K562 (cell line): ENCODE results near the gene PPP6R1. TPM values are rescaled to one million over a fixed set of nuclear protein-coding genes. Genes with fewer than 3 reads are reported as not detected.
A peak's percentile ranks its signal among the peaks of the same experiment; 100 is the strongest.

Experiments
- CTBP1 ChIP-seq: fragments of 450-650 bp; IDR thresholded peaks from 2 replicates; pipeline ENCODE4 v1.6.1; 2016; ENCODE audit warnings: borderline replicate concordance
- E2F6 ChIP-seq, 2 experiments: IDR thresholded peaks; 2 replicates each; pipeline ENCODE4 v1.6.1; 2011; ENCODE audit warnings: borderline replicate concordance in 1 of 2, control low read depth in 1 of 2, low read depth in 1 of 2, low read length in 1 of 2, mild to moderate bottlenecking in 1 of 2, mixed read lengths in 1 of 2, moderate library complexity in 1 of 2; ENCODE audit not compliant: insufficient read depth in 1 of 2, insufficient read length in 1 of 2, poor library complexity in 1 of 2, severe bottlenecking in 1 of 2; ENCODE audit errors: extremely low read depth in 1 of 2
- ETV6 ChIP-seq, 3 experiments: fragments of 150-350 bp in 1 of 3; sonication (generic) in 1 of 3; formaldehyde crosslinking in 1 of 3; IDR thresholded peaks; 2 replicates each; pipeline versions ENCODE4 v1.6.1 to v1.8.0; 2014 to 2022; ENCODE audit warnings: borderline replicate concordance in 2 of 3, low read depth in 2 of 3, antibody characterized with exemption in 1 of 3, low read length in 1 of 3, mild to moderate bottlenecking in 1 of 3, missing genetic modification reagents in 1 of 3
- FOXA1 ChIP-seq: fragments of 450-650 bp; IDR thresholded peaks from 2 replicates; pipeline ENCODE4 v1.6.1; 2016; ENCODE audit warnings: mild to moderate bottlenecking, borderline replicate concordance
- KDM1A ChIP-seq, 2 experiments: fragments of 450-650 bp; IDR thresholded peaks; 2 replicates each; pipeline ENCODE4 v1.6.1; 2016; ENCODE audit warnings: mild to moderate bottlenecking in 2 of 2
- LEF1 ChIP-seq: fragments of 450-650 bp; IDR thresholded peaks from 2 replicates; pipeline ENCODE4 v1.6.1; 2016; ENCODE audit warnings: mild to moderate bottlenecking
- MEIS2 ChIP-seq: fragments of 450-650 bp; IDR thresholded peaks from 2 replicates; pipeline ENCODE4 v1.6.1; 2014; ENCODE audit warnings: mild to moderate bottlenecking; ENCODE audit not compliant: partially characterized antibody
- NFYB ChIP-seq: IDR thresholded peaks from 2 replicates; pipeline ENCODE4 v1.6.1; 2011; ENCODE audit warnings: mild to moderate bottlenecking, moderate library complexity; ENCODE audit not compliant: insufficient read length; ENCODE audit errors: extremely low read depth
- PATZ1 ChIP-seq: fragments of 250-450 bp; sonication (Bioruptor Pico); IDR thresholded peaks from 2 replicates; pipeline ENCODE4 v1.5.0; 2020; ENCODE audit warnings: mild to moderate bottlenecking, borderline replicate concordance
- POLR2AphosphoS5 ChIP-seq: IDR thresholded peaks from 2 replicates; pipeline ENCODE4 v1.6.1; 2011; ENCODE audit warnings: mild to moderate bottlenecking, low read depth, low read length, moderate library complexity; ENCODE audit not compliant: control insufficient read depth, insufficient read depth
- PRPF4 ChIP-seq: fragments of 200-400 bp; formaldehyde crosslinking; IDR thresholded peaks from one replicate; pipeline ENCODE4 v1.6.1; 2017; ENCODE audit warnings: low read length, low read depth, mild to moderate bottlenecking; ENCODE audit not compliant: insufficient read depth, poor library complexity, severe bottlenecking
- PURB ChIP-seq: sonication (generic); formaldehyde crosslinking; IDR thresholded peaks from 2 replicates; pipeline ENCODE4 v1.9.0; 2021; ENCODE audit warnings: low read depth, mild to moderate bottlenecking, missing genetic modification reagents
- RB1 ChIP-seq: fragments of 450-650 bp; IDR thresholded peaks from 2 replicates; pipeline ENCODE4 v1.6.1; 2017; ENCODE audit warnings: low read depth, mild to moderate bottlenecking
- SMAD2 ChIP-seq: fragments of 150-350 bp; IDR thresholded peaks from 2 replicates; pipeline ENCODE4 v1.6.1; 2014; ENCODE audit warnings: low read depth, mild to moderate bottlenecking, low read length
- SRSF9 ChIP-seq: fragments of 200-400 bp; formaldehyde crosslinking; IDR thresholded peaks from 2 replicates; pipeline ENCODE4 v1.6.1; 2017; ENCODE audit warnings: low read depth, low read length, borderline replicate concordance
- U2AF1 ChIP-seq: fragments of 200-400 bp; formaldehyde crosslinking; optimal IDR thresholded peaks from 2 replicates; pipeline ENCODE3; 2017; ENCODE audit warnings: mild to moderate bottlenecking, low read depth, low read length, moderate library complexity
- VEZF1 ChIP-seq: fragments of 200-800 bp; sonication (Bioruptor generic); IDR thresholded peaks from 2 replicates; pipeline ENCODE4 v1.6.1; 2017; ENCODE audit warnings: missing genetic modification characterization, missing compliant biosample characterization
- ZNF146 ChIP-seq: IDR thresholded peaks from one replicate; pipeline ENCODE4 v1.6.1; 2018; ENCODE audit warnings: missing compliant biosample characterization; ENCODE audit not compliant: unreplicated experiment
- ZNF212 ChIP-seq: fragments of 450-650 bp; formaldehyde crosslinking; IDR thresholded peaks from 2 replicates; pipeline ENCODE4 v1.4.0; 2020; ENCODE audit warnings: mild to moderate bottlenecking
- ZNF232 ChIP-seq: sonication (generic); formaldehyde crosslinking; IDR thresholded peaks from 2 replicates; pipeline ENCODE4 v1.8.0; 2022; ENCODE audit warnings: mild to moderate bottlenecking, missing genetic modification reagents
- ZNF512 ChIP-seq: IDR thresholded peaks from 2 replicates; pipeline ENCODE4 v1.6.1; 2016; ENCODE audit warnings: missing genetic modification characterization, missing compliant biosample characterization
- polyA plus RNA-seq, 8 experiments: library from polyadenylated mRNA; depleted of rRNA in 4 of 8; stranded (reverse) in 5 of 8; unstranded in 3 of 8; fragments of >200 nt; fragmentation: Nextera tagmentation in 2 of 8; fragmentation: Illumina TruSeq in 1 of 8; extraction: Ambion mirVana in 2 of 8; extraction: Trizol in 1 of 8; gene quantifications; 2 replicates each; pipeline versions ENCODE4 v1.2.1 to v1.2.3, GENCODE V29; 2011 to 2014; ENCODE audit warnings: inconsistent platforms in 1 of 8, missing spikeins in 1 of 8
- total RNA-seq, 7 experiments: library from RNA; depleted of rRNA in 6 of 7; stranded (reverse); fragments of >200 nt in 6 of 7; fragmentation: Illumina TruSeq in 2 of 7; extraction: Trizol in 2 of 7; gene quantifications; 2 replicates each; pipeline versions ENCODE4 v1.2.1 to v1.2.3, GENCODE V29; 2011 to 2021; ENCODE audit warnings: low replicate concordance in 1 of 7

PPP6R1 gene
- total and polyA plus RNA-seq, 9 of the 15 experiments (the other 6 are each of a cell fraction or from before 2014, with no cell fraction given), result 0.48 to 135 (median 37.2) TPM

GRCh38 chr19:55270172-55270942 is 11.5 kb upstream of the PPP6R1 start (continued):
- peak; percentile 82 for TF ChIP-seq CTBP1
- no peak for TF ChIP-seq ZNF512 (tag)
- no peak for TF ChIP-seq POLR2AphosphoS5
- no peak for TF ChIP-seq FOXA1
- TF ChIP-seq LEF1, result no peak; the same call in 1 of the 2 replicates
- no peak for TF ChIP-seq PATZ1
- TF ChIP-seq RB1, result no peak
- no peak for TF ChIP-seq SMAD2
- peak in 1 of 2 experiments; percentile 64; a peak in 1 of 4 replicates for TF ChIP-seq KDM1A (IDR thresholded peaks at IDR 0.05)
- no peak for TF ChIP-seq VEZF1 (CRISPR knock-in tag)
- TF ChIP-seq ETV6 (IDR thresholded peaks at IDR 0.05; ENCODE audit: borderline replicate concordance in 1 of 2, low read depth in 2 of 2, low read length in 1 of 2), result no peak
- no peak for TF ChIP-seq ETV6 (CRISPR knock-in tag; IDR thresholded peaks at IDR 0.05; ENCODE audit: borderline replicate concordance)
- TF ChIP-seq MEIS2, result no peak
- no peak for TF ChIP-seq ZNF212
- no peak for TF ChIP-seq ZNF232 (CRISPR knock-in tag)
- TF ChIP-seq PRPF4, result no peak
- no peak for TF ChIP-seq NFYB
- no peak for TF ChIP-seq PURB (CRISPR knock-in tag)
- TF ChIP-seq E2F6 (IDR thresholded peaks at IDR 0.05; ENCODE audit: borderline replicate concordance in 1 of 2, extremely low read depth in 1 of 2, insufficient read depth in 1 of 2, insufficient read length in 1 of 2, low read depth in 1 of 2, low read length in 1 of 2, poor library complexity in 1 of 2, severe bottlenecking in 1 of 2), result peak in 1 of 2 experiments; percentile 59
- no peak for TF ChIP-seq ZNF146 (CRISPR knock-in tag)
- TF ChIP-seq SRSF9, result no peak
- TF ChIP-seq U2AF1, result no peak
